ENCODE results near the gene MEIOSIN. TPM values are rescaled to one million over a fixed set of nuclear protein-coding genes. Genes with fewer than 3 reads are reported as not detected.
"Not testable (repeated sequence)": the region's sequence is repeated elsewhere in the genome, so short reads cannot be mapped to it uniquely, and the experiment has no call there.

MEIOSIN gene
- total RNA-seq, 2 experiments from 2014 or later = not detected

- H2AFZ ChIP-seq (ENCODE audit: low read length) = no peak overlapping the region
- no peaks in the 10 kb centered on the region for H3K36me3 ChIP-seq (ENCODE audit: insufficient read depth, low read length)
- no peak for TF ChIP-seq EZH2phosphoT487 (IDR thresholded peaks at IDR 0.05; ENCODE audit: borderline replicate concordance, low read depth, low read length)
- TF ChIP-seq CTCF (conservative IDR thresholded peaks at IDR 0.05; ENCODE audit: low read length) = no peak
- DNase-seq (ENCODE audit: low spot score) = no peak
- no peak overlapping the region for H3K4me3 ChIP-seq (ENCODE audit: low read depth, low read length, poor library complexity, severe bottlenecking)
- H3K9me3 ChIP-seq (ENCODE audit: low read length) = no peaks in the 10 kb centered on the region
- H3K4me1 ChIP-seq (ENCODE audit: insufficient read depth, low read length, poor library complexity, severe bottlenecking) = no peaks in the 10 kb centered on the region
- H3K9me2 ChIP-seq (ENCODE audit: insufficient read depth, low read length) = no peaks in the 10 kb centered on the region
- H3K4me2 ChIP-seq (ENCODE audit: low read length) = no peak overlapping the region
- no peaks in the 10 kb centered on the region for H4K20me1 ChIP-seq (ENCODE audit: insufficient read depth, low read length)
- no peaks in the 10 kb centered on the region for H3K79me2 ChIP-seq (ENCODE audit: insufficient read depth, low read depth, low read length)
- intact Hi-C loops (cut with micrococcal nuclease; ENCODE audit: unreplicated experiment) = no loop called here
- ChIA-PET POLR2A (no interaction called here), CTCF (ENCODE audit: unreplicated experiment) (no interaction called here)
- H3K27ac ChIP-seq (ENCODE audit: low read depth, low read length, poor library complexity, severe bottlenecking) = no peak overlapping the region
- no TSS peak for BruUV-seq (replicated peaks)
Observed at GRCh38 chr19:45746866-45747265, 13.6 kb downstream of the MEIOSIN start.

- no TSS peak for BruUV-seq (replicated peaks)
- Histone ChIP-seq H3K27ac (ENCODE audit: low read depth, low read length, poor library complexity, severe bottlenecking) (no peak overlapping the region), H3K9me2 (ENCODE audit: insufficient read depth, low read length) (no peaks in the 10 kb centered on the region), H3K4me2 (ENCODE audit: low read length) (no peak overlapping the region), H3K4me1 (ENCODE audit: insufficient read depth, low read length, poor library complexity, severe bottlenecking) (no peaks in the 10 kb centered on the region), H4K20me1 (ENCODE audit: insufficient read depth, low read length) (no peaks in the 10 kb centered on the region), H3K79me2 (ENCODE audit: insufficient read depth, low read depth, low read length) (no peaks in the 10 kb centered on the region), H3K4me3 (ENCODE audit: low read depth, low read length, poor library complexity, severe bottlenecking) (no peak overlapping the region), H3K36me3 (ENCODE audit: insufficient read depth, low read length) (no peaks in the 10 kb centered on the region), H3K9me3 (ENCODE audit: low read length) (no peaks in the 10 kb centered on the region), H2AFZ (ENCODE audit: low read length) (no peak overlapping the region)
- no peak for TF ChIP-seq CTCF (conservative IDR thresholded peaks at IDR 0.05; ENCODE audit: low read length)
- TF ChIP-seq EZH2phosphoT487 (IDR thresholded peaks at IDR 0.05; ENCODE audit: borderline replicate concordance, low read depth, low read length) = no peak
- intact Hi-C loops (cut with micrococcal nuclease; ENCODE audit: unreplicated experiment) = no loop called here
- ChIA-PET CTCF (ENCODE audit: unreplicated experiment) (no interaction called here), POLR2A (no interaction called here)
- no peak for DNase-seq (ENCODE audit: low spot score)
Observed at GRCh38 chr19:45747513-45747912, 14.3 kb downstream of the MEIOSIN start.

GRCh38 chr19:45751483-45751882, 18.2 kb downstream of the MEIOSIN start:
- CTCF ChIA-PET (ENCODE audit: unreplicated experiment); H4K20me1 ChIP-seq (ENCODE audit: insufficient read depth, low read length); DNase-seq (ENCODE audit: low spot score); intact Hi-C loops (cut with micrococcal nuclease; ENCODE audit: unreplicated experiment); H2AFZ ChIP-seq (ENCODE audit: low read length); H3K4me2 ChIP-seq (ENCODE audit: low read length); H3K27ac ChIP-seq (ENCODE audit: low read depth, low read length, poor library complexity, severe bottlenecking); BruUV-seq (replicated peaks); H3K4me3 ChIP-seq (ENCODE audit: low read depth, low read length, poor library complexity, severe bottlenecking); H3K9me3 ChIP-seq (ENCODE audit: low read length); H3K79me2 ChIP-seq (ENCODE audit: insufficient read depth, low read depth, low read length); H3K4me1 ChIP-seq (ENCODE audit: insufficient read depth, low read length, poor library complexity, severe bottlenecking); H3K36me3 ChIP-seq (ENCODE audit: insufficient read depth, low read length); H3K9me2 ChIP-seq (ENCODE audit: insufficient read depth, low read length): not testable (repeated sequence)
- POLR2A ChIA-PET = interaction anchor here (0.6 kb wide), 1 partner anchor 34 kb away, joined by 4 read pairs; no protein-coding TSS in a partner anchor

Data from OCI-LY7 (cell line).